Measurements from ENCODE around the gene CSNK1G1.
"Not testable (repeated sequence)": the region's sequence is repeated elsewhere in the genome, so short reads cannot be mapped to it uniquely, and the experiment has no call there.

Gene CSNK1G1

DNA sequence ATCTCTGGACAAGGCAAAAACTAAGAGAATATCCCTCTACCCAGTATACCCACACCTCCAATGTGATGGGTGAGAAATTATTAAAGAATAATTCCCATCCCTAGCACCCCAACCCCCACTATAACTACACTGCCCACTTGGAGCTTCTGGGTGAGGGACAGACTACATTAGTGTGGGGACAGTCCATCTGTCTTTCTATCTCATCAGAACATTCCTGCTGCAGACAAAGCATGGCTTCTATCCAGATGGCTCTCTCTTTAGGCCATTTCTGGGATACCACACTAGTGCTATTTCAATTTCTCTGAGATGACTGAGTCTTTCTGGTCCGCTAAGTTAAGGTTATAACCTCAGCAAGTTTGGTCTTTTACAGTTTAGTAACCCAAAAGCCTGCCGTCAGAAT lies 6.6 kb downstream of the CSNK1G1 start:
- no peak for DNase-seq (ENCODE audit: low read depth)

DNA sequence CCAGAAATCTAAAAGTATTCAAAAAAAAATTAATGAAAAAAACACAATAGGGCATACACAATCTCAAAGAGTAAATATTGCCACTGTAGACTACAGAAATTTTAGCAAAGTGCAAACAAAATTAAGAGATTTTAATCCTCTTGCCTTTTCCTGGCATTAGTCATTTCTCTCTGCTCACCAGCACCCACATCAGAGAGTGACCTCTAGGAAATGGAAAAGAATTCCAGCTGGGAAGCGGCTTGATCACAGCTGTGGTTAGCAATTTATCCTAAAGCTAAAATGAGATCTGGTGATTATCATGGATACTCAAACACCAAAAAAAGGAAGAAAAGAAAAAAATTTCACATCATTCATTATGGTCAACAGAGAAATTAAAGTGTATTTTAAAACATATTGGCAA lies 7.5 kb downstream of the CSNK1G1 start:
- no peak for DNase-seq (ENCODE audit: low read depth)

DNA sequence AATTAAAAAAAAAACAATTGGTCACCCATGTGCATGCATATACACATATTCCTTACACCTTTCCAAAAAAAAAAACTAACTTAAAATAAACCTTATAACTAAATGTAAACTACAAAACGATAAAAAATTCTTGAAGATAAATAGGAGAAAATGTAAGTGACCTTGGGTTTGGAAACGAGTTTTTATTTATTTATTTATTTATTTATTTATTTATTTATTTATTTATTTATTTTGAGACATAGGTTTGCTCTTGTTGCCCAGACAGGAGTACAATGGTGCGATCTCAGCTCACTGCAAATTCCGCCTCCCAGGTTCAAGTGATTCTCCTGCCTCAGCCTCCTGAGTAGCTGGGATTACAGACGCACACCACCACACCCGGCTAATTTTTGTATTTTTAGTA lies 9.7 kb downstream of the CSNK1G1 start:
- DNase-seq (ENCODE audit: low read depth): not testable (repeated sequence)

DNA sequence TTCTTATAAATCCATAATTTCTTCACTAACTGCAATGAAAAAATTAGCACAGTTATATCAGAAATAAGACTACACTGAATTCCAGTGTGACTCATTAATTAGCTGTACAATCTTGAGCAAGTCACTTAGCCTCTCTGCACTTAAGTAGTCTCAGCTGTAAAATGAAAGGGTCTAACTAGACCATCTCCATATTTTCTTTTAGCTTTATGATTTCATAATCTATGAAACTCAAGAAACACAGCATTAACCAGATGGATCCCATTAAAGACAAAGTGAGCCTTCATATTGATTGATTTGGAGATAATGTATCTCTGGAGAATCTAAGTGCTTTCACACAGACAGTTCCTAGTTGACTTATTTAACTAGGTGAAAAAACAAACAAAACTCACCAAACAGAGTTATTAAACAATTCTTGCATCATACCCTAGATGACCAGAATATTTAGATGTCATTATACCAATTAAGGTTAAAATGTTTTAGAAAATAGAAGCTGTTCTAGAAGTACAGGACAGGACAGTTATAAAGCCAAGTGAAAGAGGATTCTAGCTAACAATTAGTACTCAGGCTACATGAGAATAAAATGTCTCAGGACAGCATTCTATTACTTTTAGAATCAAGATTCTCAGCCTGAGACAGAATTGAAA lies 11.2 kb downstream of the CSNK1G1 start:
- no peak for DNase-seq (ENCODE audit: low read depth)

DNA sequence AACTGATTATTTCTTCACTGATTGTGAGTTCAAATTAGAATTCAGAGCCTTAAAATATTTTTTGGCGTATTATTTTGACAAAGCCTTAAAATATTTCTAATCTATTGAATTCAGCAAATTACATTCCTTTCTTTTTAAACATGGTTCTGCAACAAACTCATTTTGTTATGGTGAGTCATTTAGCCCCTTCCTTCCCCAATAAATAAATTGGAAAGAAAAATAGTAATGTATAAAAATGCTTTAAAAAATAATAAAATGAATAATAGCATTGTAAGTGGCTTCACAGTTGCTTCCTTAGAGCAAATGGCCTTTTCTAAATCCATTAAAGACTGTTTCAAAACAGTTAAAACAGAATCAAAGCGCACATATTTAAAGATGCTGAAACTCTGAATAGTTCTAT lies 12.1 kb downstream of the CSNK1G1 start:
- DNase-seq (ENCODE audit: low read depth): no peak

DNA sequence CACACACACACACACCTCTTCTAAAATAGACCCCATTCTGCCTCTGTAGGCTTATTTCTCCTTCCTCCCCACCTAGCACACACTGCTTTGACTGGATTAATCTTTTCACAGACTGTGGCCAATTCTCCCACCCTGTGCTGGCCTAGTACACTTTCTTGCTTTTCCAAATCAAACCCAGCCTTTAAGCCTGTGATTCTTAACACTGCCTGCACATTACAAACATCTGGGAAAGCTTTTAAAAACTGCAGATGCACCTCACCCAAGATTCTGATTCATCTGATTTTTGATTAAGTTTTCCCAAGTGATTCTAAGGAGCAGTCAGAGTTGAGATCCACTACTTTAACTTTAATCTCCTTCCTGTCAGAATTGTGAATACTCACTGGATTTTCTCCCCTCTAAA lies 12.8 kb downstream of the CSNK1G1 start:
- DNase-seq (ENCODE audit: low read depth): no peak

DNA sequence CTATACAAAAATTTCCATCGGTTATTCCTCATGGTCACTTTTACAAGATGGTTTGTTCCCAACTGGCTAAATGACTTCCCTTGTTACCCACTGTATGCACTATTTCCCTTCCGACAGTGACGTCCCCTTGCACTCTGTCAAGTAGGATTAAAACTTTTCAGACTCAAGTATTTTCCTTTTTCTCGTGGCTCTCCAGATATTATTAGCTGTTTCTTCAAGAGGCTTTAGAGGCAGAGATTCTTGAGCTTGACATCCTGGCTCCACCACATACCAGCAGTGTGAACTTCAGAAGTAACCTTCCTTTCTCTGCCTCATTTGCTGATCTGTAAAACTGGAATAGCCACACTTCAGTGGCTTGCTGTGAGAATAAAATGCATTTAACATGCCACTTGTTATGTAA lies 14.0 kb downstream of the CSNK1G1 start:
- DNase-seq (ENCODE audit: low read depth): no peak

DNA sequence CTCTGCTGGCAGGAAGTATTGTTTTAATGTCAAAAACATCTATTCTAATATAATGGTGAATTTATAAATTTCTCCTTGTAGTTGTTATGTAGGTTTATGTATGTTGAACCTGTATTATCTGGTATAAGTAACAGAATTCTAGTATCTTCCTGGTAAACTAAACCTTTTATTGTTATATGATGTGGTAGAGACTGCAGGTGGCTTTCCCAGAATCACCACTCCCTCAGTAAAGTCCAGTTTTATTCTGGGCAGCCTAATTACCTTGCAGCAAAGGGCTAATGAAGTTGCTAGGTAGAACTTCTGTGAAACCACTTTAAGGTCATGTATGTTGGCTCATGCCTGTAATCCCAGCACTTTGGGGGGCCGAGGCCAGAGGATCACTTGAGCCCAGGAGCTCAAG lies 15.6 kb downstream of the CSNK1G1 start:
- DNase-seq (ENCODE audit: low read depth): no peak

DNA sequence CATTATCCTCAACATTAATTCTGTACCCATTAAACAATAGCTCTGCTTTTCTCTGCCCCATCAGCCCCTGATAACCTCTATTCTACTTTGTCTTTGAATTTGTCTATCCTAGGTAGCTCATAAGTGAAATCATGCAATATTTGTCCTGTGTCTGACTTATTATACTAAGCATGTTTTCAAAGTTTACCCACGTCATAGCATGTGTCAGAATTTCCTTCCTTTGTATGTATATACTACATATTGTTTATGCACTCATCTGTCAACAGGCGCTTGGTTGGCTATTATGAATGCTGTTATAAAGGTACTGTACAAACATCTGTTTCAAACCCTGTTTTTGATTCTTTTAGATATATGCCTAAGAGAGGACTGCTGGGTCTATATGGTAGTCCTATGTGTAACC lies 18.2 kb downstream of the CSNK1G1 start:
- no peak for DNase-seq (ENCODE audit: low read depth)

DNA sequence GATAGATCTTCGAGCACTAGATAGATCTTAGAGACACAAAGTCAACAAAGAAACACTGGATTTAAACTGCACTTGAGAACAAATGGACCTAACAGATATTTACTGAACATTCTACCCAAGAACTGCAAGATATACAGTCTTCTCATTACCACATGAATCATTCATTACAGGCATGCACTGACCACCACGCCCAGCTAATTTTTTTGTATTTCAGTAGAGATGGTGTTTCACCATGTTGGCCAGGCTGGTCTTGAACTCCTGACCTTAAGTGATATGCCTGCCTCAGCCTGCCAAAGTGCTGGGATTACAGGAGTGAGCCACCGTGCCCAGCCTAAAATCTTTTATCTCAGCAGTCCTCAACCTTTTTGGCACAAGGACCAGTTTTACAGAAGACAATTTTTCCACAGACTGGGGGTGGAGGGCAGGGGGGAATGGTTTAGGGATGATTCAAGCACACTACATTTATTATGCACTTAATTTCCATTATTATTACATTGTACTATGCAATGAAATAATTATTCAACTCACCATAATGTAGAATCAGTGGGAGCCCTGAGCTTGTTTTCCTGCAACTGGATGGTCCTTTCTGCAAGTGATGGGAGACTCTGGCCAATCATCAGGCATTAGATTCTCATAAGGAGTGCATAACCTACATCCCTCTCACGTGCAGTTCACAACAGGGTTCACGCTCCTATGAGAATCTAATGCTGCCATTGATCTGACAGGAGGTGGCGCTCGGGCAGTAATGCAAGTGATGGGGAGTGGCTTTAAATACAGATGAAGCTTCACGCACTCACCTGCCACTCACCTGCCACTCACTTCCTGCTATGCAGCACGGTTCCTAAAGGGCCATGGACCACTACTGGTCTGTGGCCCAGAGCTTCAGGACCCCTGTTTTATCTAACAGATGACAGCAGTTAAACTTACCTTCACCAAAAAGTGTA lies 21.7 kb downstream of the CSNK1G1 start:
- DNase-seq (ENCODE audit: low read depth): no peak

DNA sequence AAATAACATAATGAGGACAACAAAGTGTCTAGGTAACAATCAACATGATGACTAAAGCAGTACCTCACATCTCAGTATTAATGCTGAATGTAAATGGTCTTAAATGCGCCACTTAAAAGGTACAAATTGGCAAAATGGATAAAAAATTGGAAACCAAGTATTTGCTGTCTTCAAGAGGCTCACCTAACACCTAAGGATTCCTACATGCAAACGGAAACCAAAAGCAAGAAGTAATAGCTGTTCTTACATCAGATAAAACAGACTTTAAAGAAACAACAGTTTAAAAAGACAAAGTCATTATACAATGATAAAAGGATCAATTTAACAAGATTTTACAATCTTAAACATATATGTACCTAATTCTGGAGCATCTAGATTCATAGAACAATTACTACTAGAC lies 22.5 kb downstream of the CSNK1G1 start:
- no peak for DNase-seq (ENCODE audit: low read depth)

DNA sequence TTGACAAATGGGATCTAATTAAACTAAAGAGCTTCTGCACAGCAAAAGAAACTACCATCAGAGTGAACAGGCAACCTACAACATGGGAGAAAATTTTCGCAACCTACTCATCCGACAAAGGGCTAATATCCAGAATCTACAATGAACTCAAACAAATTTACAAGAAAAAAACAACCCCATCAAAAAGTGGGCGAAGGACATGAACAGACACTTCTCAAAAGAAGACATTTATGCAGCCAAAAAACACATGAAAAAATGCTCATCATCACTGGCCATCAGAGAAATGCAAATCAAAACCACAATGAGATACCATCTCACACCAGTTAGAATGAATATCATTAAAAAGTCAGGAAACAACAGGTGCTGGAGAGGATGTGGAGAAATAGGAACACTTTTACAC lies 24.3 kb downstream of the CSNK1G1 start:
- not testable (repeated sequence) for DNase-seq (ENCODE audit: low read depth)

DNA sequence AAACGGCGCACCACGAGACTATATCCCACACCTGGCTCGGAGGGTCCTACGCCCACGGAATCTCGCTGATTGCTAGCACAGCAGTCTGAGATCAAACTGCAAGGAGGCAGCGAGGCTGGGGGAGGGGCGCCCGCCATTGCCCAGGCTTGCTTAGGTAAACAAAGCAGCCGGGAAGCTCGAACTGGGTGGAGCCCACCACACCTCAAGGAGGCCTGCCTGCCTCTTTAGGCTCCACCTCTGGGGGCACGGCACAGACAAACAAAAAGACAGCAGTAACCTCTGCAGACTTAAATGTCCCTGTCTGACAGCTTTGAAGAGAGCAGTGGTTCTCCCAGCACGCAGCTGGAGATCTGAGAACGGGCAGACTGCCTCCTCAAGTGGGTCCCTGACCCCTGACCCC lies 29.0 kb downstream of the CSNK1G1 start:
- not testable (repeated sequence) for DNase-seq (ENCODE audit: low read depth)

DNA sequence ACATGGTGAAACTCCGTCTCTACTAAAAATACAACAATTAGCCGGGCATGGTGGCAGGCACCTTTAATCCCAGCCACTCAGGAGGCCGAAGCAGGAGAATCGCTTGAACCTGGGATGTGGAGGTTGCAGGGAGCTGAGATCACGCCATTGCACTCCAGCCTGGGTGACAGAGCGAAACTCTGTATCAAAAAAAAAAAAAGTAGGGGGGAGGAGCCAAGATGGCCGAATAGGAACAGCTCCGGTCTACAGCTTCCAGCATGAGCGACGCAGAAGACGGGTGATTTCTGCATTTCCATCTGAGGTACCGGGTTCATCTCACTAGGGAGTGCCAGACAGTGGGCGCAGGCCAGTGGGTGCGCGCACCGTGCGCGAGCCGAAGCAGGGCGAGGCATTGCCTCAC lies 29.5 kb downstream of the CSNK1G1 start:
- not testable (repeated sequence) for DNase-seq (ENCODE audit: low read depth)

DNA sequence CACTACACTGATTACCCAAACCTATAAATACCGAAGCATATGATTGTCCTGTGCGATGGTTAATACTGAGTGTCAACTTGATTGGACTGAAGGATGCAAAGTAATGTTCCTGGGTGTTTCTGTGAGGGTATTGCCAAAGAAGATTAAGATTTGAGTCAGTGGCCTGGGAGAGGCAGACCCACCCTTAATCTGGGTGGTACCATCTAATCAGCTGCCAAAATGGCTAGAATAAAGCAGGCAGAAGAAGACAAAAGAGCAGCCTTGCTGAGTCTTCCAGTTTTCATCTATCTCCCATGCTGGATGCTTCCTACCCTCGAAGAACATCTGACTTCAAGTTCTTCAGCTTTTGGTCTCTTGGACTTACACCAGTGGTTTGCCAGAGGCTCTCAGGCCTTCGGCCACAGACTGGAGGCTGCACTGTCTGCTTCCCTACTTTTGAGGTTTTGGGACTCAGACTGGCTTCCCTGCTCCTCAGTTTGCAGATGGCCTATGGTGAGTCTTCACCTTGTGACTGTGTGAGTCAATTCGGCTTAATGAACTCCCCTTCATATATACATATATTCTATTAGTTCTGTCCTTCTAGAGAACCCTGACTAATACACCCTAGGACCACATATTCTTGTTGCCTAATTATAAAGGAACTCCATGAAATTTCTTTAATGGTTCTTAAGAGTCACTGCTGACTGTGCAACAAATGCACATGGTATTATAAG lies 31.7 kb downstream of the CSNK1G1 start:
- no peak for DNase-seq (ENCODE audit: low read depth)

DNA sequence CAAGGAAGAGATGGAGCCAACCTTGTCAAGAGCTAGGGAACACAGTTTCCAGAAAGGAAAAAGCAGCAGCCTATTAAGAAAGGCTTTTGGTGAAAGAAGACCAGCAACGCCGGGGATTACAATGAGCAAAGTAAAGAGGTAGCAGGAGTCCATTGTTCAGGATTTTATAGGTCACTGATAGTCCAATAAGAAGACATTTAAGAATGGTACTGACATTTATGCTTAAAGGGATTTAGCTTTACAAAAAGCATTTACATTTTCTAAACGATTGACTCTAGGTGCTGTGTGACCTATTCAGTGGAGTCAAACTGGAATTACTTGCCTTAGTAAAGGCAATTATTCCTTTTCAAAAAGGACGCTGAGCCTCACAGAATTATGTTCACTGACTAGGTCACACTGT lies 40.8 kb downstream of the CSNK1G1 start:
- DNase-seq (ENCODE audit: low read depth): no peak

DNA sequence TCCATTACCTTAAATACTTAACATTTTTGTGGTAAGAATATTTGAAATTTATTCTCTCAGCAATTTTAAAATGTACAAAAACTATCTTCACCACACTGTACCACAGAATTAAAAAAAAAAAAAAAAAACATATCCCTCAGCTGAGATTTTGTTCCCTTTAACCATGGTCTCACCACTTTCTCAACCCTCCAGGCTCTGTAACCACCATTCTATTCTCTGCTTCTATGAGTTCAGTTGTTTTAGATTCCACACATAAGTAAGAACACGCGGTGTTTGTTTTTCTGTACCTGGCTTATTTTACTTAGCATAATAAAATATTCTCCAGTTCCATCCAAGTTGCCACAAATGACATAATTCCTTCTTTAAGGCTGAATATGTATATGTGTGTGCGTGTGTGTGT lies 41.5 kb downstream of the CSNK1G1 start:
- no peak for DNase-seq (ENCODE audit: low read depth)

DNA sequence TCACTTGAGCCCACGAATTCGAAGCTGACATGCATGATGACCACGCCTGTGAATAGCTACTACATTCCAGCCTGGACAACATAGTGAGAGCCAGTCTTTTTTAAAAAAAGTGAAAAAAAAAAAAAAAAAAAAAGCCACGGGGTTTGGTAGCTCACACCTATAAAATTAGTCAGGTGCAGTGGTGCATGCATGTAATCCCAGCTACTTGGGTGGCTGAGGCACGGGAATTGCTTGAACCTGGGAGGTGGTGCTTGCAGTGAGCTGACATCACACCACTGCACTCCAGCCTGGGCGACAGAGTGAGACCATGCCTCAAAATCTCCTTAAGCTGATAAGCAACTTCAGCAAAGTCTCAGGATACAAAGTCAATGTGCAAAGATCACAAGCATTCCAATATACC lies 44.4 kb downstream of the CSNK1G1 start:
- no peak for DNase-seq (ENCODE audit: low read depth)

DNA sequence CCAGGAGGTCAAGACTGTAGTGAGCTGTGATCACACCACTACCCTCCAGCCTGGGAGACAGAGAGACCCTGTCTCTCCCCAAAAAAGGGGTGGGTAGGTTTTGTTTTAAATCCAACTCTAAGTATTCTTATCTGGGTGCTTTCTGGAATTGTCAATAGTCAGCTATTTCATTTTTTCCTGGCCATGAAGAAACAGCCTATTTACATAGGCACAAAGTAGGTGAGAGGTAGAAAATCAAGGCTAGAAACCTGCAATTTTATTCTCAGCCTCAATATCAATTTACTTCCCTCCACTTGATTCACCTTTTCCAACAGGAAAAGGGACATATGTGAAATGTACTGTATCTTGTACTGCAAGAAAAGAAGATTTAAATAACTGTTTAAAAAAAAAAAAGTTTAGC lies 45.9 kb downstream of the CSNK1G1 start:
- no peak for DNase-seq (ENCODE audit: low read depth)

DNA sequence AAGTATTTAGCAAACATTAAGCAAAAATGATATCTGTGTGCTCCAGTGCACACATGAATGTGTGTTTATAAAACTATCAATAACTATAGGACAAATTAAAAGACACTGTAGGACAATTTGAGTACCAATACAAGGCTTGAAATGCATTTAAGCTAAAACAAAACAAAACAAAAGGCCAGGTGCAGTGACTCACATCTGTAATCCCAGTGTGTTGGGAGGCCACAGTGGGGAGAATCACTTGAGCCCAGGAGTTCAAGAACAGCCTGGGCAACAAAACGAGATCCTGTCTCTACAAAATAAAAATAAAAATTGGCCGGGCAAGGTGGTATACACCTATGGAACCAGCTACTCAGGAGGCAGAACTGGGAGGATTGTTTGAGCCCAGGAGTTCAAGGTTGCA lies 50.7 kb downstream of the CSNK1G1 start:
- DNase-seq (ENCODE audit: low read depth): no peak

DNA sequence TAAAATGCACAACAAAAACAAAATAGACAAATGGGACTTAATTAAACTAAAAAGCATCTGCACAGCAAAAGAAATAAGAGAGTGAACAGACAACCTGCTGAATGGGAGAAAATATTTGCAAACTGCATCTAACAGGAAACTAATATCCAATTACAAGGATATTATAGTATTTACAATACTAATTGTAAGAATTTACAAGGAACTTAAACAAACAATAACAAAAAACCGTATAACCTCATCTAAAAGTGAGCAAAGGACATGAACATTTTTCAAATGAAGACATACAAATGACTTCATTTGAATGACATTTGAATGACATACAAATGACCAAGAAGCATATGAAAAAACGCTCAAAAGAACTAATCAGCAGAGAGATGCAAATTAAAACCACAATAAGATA lies 66.4 kb downstream of the CSNK1G1 start:
- no peak for DNase-seq (ENCODE audit: low read depth)

DNA sequence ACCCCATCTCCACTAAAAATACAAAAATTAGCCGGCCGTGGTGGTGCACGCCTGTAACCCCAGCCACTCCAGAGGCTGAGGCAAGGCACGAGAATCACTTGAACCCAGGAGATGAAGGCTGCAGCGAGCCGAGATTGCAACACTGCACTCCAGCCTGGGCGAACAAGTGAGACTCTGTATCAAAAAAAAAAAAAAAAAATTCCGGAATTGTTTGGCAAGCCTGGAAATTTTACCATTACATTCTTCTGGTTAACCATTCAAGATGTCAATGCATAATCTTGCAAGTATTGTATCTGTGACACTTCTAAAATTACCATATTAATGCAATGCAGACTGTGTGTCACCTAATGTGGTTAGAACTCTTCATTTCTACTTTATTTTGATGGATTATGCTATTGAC lies 67.0 kb downstream of the CSNK1G1 start:
- no peak for DNase-seq (ENCODE audit: low read depth)

DNA sequence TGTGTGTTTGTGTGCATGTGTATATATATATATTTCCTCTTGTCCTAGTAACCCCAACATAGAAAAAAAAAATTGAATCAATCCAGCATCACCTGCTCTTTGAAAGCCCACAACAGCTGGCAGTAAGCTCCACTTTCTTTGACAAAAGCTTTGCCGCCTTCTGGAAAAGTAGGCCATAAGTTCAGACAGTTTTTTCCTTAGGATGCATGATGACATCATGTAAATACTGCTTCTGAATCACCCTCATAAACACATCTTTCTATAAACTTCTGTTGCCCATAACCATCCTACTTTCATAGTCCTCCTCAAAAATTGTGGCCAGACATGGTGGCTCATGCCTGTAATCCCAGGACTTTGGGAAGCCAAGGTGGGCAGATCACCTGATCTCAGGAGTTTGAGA lies 67.4 kb downstream of the CSNK1G1 start:
- DNase-seq (ENCODE audit: low read depth): no peak

Data from stimulated activated CD8-positive, alpha-beta memory T cell treated with anti-CD3 and anti-CD28 coated beads, Interleukin-4, amount 100 ng/mL, for 24 hours (primary cell).